HG03442 (cell line): Measurements from ENCODE around the gene ZNF462.

Experiments used
- ATAC-seq: cut with Tn5 transposase; IDR thresholded peaks from one replicate; pipeline ENCODE4 v1.9.1; 2021; ENCODE audit warnings: mild to moderate bottlenecking, moderate library complexity; ENCODE audit not compliant: unreplicated experiment

The ZNF462 gene

GRCh38 chr9:107049803-107050184 lies 186.8 kb downstream of the ZNF462 start:
- no peak for ATAC-seq

- ATAC-seq, result no peak
Observed at GRCh38 chr9:107051392-107051791, 188.4 kb downstream of the ZNF462 start.

DNA sequence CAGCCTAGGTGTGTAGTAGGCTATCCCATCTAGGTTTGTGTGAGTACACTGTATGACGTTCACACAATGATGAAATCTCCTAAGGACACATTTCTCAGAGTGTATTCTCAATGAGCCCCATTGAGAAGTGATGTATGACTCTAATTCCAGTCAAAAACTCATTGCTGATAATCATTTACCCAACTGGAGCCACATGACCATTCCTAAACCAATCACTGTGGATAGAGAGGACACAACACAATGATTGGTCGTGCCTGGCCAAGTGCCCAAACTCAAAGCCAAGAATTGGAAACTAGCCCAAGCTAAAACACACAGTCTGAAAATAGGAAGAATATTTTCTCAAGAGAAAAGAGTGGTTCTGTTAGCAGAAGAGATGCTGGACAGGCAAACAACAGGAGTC lies 191.2 kb downstream of the ZNF462 start:
- ATAC-seq, result no peak

DNA sequence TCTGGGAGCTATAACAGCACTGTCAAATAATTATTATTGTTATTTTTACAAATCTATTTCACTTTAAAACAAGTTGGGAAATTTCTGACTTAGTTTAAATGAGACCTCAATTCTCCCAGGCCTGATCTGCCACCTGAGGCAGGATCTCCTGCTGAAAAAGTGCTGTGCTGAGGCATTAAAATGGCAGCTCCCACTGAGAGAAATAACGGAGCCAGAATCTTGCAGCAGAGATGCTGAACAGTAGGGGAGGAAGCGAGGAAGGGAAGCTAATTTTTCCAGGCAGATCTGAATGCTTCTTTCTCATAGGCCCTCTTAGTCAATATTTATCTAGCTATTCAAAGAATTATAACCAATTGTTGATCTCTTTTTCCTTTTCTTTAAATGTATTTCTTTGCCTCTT lies 196.3 kb downstream of the ZNF462 start:
- no peak for ATAC-seq

GRCh38 chr9:107060062-107060461 lies 197.1 kb downstream of the ZNF462 start:
- no peak for ATAC-seq
